ENCODE data around the gene ATP6V0D1.
"Not testable (repeated sequence)": the region's sequence is repeated elsewhere in the genome, so short reads cannot be mapped to it uniquely, and the experiment has no call there.

- TF ChIP-seq POLR2A (IDR thresholded peaks at IDR 0.05; ENCODE audit: low read depth, low read length); TAF1 (IDR thresholded peaks at IDR 0.05; ENCODE audit: low read depth, low read length); POLR2AphosphoS5 (IDR thresholded peaks at IDR 0.05; ENCODE audit: low read depth, low read length); PAX5 (IDR thresholded peaks at IDR 0.05; ENCODE audit: insufficient read depth, low read length, severe bottlenecking): not testable (repeated sequence)
Measured at GRCh38 chr16:67513892-67514291, 32.9 kb upstream of the ATP6V0D1 start.

All from GM12891 (cell line).